HT-29 (cell line): ENCODE data around the gene GAK. TPM values are rescaled to one million over a fixed set of nuclear protein-coding genes. Genes with fewer than 3 reads are reported as not detected.

Experiments
- DNase-seq: peaks from one replicate; pipeline ENCODE4 v3.0.0-alpha.2; 2015; ENCODE audit warnings: low spot score
- total RNA-seq: library from RNA; depleted of rRNA; stranded (reverse); fragments of >200 nt; shearing (Covaris generic); gene quantifications from 2 replicates; pipeline ENCODE4 v1.2.3, GENCODE V29; 2014

GAK gene
- total RNA-seq, 1 experiment from 2014 or later: 308 TPM

DNA sequence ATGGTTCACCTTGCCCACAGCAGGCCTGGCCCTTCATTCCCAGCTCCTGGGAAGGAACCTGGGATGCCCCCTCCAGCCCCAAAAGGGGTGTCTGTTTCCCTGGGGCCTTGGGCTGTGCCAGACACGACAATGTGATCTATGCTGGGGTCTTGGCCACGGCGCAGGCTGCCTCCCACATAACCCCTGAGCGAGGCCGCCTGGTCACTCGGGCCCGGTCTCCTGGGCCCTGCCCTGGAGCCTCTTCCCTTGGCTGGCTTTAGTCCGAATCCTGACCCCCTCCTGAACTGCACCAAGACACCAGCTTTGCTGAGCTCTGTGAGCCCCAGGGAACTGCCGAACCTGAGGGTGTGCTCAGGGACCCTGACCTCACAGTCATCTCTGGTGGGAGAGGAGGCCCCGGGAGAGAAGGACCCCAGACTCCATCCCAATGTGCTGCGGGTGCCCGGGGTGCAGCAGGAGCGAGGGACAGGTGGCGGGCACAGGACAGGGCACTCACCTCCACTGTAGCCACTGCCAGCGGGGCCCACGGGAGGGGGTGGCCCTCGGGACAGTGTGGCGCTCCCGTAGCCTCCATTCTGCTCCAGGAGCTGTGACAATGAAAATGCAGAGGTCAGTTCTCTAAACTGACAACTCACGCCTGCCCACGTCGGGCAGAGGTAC, 42.0 kb downstream of the GAK start:
- no peak for DNase-seq

DNA sequence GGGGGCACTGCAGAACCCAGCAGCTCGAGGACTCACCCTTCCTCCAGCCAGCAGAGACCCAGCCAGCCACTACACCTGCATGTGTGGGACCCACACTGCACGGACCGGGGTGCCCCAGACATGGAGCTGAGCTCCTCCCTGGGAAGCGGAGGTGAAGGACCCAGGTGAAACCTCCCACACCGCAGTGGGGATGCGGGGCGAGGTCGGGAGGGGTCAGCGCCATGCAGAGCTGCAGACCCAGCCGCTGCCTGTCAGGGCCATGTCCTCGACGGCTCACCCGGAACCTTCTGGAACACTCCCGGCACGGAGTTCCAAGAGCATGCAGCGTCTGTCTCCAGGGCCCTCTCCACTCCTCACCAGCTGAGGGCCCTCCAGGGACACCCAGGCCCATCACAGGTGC, 42.6 kb downstream of the GAK start:
- no peak for DNase-seq

GRCh38 chr4:888029-888428, 44.1 kb downstream of the GAK start:
- DNase-seq: no peak

- DNase-seq: no peak
These were observed 44.9 kb downstream of the GAK start for GRCh38 chr4:887034-887763.

GRCh38 chr4:886244-886643, 45.9 kb downstream of the GAK start:
- DNase-seq: no peak

- no peak for DNase-seq
These were observed 46.8 kb downstream of the GAK start for GRCh38 chr4:885353-885752.

- no peak for DNase-seq
These were observed 47.2 kb downstream of the GAK start for GRCh38 chr4:884896-885295.

GRCh38 chr4:884259-884658, 47.9 kb downstream of the GAK start:
- no peak for DNase-seq

DNA sequence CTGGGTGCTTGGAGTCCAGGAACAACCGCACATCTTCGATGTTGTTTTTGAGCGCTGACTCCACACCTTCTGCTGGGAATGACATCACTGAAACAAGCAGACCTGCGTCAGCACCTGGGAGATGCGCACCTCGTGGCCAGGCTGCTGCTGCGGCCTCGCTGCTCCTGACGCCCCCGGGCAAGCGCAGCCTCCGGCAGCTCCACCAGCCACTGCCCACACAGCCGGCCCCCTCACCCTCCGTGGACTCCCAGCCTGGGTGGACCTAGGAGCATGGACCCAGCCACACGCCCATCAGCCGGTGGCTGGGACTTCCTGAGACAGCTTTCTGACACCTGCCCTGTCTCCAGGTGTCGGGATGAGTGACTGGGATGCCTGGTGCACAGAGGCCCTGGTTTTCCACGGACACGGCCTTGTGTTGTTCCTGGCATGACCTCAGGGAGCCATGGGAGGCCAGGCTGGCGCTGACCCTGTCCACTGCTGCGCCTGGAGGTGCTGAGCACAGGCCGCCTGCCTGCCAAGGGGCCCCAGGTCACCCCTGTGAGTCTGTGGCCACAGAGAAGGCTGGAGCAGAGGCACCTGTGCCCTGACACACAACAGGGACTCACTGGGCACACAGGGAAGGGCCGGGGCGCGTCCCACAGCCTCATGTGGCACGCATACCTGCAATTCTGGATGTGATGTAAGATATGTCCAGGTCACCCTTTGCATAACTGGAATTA, 48.6 kb downstream of the GAK start:
- DNase-seq: no peak

DNA sequence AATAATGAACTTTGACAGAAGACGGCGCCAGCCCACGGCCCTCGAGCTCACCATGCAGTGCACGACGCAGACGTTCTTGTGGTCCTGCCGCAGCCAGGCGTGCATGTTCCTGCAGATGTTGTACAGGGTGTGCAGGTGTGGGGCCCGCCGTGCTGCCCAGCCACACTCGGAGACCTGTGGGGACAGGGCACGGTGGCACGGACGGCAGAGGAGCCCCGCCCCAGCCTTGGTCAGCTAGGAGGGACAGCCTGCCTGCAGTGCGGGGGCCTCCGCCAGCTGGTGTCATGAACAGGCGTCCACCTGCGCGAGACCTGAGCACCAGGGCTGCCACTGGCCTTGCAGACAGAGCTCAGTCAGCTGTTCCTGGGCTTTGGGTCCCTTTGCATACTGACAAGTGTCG, 49.5 kb downstream of the GAK start:
- DNase-seq: no peak

- DNase-seq: no peak
These were observed 50.4 kb downstream of the GAK start for GRCh38 chr4:881709-882108.

DNA sequence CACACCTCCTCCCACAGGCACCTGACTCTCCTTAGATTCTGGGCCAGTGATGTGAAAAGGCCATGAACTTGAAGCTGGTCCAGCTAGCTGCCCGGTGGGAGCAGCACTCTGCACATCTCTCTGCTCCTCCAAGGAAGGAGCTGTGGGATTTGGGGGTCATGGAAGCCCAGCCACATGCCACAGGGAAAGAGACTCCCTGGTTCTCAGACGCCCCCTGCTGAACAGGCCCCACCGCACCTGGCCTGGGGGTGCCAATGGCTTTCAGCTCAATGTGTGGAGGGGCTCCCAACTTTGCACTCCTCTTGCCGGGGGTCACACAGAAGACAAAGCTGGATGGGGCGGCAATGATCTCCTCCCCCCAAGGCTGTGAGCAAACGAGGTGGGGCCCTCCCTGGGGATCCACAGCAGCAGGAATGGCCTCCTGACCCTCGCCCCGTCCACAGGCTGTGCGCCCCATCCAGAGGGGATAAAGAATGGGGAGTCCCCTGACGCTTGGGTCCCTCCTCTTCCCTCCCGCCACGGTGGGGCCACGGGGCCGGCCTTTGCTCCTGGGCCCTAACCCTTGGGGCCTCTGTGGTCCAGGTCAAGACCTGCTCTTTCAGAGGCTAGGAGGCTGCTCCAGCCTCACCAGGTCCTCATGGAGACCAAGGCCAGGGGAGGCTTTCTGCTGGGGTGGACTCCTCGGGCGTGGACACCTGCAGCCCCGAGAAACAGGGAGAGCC, 51.3 kb downstream of the GAK start:
- no peak for DNase-seq

DNA sequence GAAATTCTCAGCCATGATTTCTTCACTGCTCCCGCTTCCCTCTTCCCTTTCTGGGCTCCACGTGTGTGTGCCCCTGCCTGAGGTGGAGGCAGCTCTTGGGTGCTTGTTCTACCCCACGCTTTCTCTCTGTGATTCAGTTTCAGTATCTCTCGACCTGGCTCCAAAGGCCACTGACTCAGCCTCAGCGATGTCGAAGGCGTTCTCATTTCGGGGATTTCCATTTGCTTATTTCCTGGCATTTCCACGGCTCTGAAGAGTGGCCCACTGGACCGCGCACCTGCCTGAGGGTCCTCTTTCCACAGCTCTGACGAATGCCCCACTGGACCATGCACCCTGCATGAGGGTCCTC, 52.4 kb downstream of the GAK start:
- no peak for DNase-seq

GRCh38 chr4:878796-879728, 53.1 kb downstream of the GAK start:
- no peak for DNase-seq

DNA sequence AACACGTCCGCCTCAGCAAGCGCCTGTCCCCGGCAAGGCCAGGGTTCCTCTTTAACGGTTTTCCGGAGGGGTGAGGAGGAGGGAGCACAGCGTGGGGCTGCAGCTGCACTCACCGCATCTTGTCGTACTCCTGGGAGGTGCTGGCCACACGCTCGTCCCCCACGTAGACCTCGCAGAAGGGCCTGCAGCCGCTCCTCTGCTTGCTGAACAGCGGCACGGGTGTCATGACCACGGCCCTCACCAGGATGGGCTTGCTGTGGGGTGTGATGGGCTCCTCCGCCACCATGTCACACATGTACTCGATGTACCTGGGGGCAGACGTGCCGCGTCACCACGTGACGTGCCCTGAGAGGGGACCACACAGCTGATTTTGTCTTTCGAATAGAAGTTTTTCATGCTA, 54.6 kb downstream of the GAK start:
- DNase-seq: no peak

GRCh38 chr4:876780-877179, 55.3 kb downstream of the GAK start:
- no peak for DNase-seq

DNA sequence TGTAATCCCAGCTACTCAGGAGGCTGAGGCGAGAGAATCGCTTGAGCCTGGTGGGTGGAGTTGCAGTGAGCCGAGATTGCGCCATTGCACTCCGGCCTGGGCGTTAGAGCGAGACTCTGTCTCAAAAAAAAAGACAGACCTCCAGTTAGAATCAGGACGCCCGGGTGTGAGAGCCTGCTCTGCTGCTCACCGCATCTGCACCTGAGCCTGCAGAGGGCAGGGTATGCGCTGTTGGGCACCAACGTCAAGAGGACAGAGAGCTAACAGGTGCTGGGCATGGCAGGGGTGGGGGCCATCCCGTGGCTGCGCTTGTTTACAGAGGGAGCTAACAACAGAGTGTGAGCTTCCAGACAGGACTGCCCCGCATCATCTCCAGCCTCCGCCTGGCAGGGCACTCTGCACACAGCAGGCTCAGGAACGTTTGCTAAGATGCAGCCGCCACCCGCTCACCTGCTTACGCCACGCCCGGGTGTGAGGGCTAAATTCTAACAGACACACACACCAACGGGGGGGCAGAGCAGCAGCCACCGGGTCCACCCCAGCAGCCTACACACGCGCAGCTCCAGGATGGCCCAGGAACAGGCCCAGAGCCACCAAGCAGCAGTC, 56.2 kb downstream of the GAK start:
- no peak for DNase-seq

DNA sequence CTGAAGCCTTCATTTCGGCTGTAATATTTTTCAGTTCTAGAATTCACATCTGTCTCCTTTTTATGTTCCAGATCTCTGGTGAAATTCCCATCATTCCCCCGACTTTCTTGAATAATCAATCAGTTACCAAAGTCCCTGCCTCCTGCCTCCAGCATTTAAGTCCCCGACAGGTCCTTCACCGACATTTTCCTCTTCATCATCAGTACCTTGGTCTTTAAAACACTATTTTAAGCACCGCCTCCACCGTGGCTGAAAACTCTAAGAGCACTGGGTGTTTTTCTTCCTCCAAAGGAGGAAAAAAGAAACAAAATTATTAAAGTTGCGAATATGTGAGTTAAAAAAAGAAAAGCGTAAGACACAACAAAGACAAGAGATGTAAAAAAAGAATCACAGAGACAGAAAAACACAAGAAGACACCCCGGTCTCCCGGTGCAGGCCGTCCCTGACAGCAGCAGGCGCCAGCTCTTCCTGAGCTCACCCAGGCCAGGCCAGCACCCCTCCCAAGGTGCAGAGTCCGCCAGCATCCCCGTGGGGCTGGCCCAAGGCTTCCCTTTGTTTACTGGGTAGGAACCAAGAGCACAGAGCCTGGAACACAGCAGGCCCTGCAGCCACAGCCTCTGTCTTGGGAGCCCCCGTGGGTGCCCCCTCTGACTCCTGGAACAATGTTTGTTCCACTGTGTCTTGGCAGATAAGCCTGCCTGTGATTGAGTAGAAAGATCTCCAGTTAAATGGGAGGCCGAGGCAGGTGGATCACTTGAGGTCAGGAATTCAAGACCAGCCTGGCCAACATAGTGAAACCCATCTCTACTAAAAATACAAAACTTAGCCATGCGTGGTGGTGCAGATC, 56.9 kb downstream of the GAK start:
- no peak for DNase-seq

GRCh38 chr4:874056-874455, 58.1 kb downstream of the GAK start:
- DNase-seq: no peak
